Glomerular endothelial cell (primary cell): ENCODE measurements around the gene RNF213. TPM values are rescaled to one million over a fixed set of nuclear protein-coding genes. Genes with fewer than 3 reads are reported as not detected.

Source experiments
- DNase-seq: peaks from one replicate; pipeline ENCODE4 v3.0.0-alpha.2; 2011; ENCODE audit warnings: low read depth, low spot score; ENCODE audit errors: extremely low read depth
- total RNA-seq: library from RNA; depleted of rRNA; stranded (reverse); fragments of >200 nt; gene quantifications from 2 replicates; pipeline ENCODE4 v1.2.3, GENCODE V29; 2015

Gene RNF213
- total RNA-seq, 1 donor from 2014 or later: 209 TPM

DNA sequence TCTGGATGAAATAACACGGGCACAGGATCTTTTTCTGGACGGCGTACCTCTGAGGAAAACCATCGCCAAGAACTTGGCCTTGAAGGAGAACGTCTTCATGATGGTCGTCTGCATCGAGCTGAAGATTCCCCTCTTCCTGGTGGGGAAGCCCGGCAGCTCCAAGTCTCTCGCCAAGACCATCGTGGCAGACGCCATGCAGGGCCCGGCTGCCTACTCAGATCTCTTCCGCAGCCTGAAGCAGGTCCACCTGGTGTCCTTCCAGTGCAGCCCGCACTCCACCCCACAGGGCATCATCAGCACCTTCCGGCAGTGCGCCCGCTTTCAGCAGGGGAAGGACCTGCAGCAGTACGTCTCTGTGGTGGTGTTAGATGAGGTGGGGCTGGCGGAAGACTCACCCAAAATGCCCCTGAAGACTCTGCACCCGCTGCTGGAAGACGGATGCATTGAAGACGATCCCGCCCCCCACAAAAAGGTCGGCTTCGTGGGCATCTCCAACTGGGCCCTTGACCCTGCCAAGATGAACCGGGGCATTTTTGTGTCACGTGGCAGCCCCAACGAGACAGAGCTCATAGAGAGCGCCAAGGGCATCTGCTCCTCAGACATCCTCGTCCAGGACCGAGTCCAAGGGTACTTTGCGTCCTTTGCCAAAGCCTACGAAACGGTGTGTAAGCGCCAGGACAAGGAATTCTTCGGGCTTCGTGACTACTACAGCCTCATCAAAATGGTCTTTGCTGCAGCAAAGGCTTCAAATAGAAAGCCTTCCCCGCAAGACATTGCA, 86.0 kb downstream of the RNF213 start:
- DNase-seq: no peak

GRCh38 chr17:80347536-80347935, 86.9 kb downstream of the RNF213 start:
- no peak for DNase-seq

- DNase-seq: no peak
Observed at GRCh38 chr17:80347948-80348351, 87.3 kb downstream of the RNF213 start.

DNA sequence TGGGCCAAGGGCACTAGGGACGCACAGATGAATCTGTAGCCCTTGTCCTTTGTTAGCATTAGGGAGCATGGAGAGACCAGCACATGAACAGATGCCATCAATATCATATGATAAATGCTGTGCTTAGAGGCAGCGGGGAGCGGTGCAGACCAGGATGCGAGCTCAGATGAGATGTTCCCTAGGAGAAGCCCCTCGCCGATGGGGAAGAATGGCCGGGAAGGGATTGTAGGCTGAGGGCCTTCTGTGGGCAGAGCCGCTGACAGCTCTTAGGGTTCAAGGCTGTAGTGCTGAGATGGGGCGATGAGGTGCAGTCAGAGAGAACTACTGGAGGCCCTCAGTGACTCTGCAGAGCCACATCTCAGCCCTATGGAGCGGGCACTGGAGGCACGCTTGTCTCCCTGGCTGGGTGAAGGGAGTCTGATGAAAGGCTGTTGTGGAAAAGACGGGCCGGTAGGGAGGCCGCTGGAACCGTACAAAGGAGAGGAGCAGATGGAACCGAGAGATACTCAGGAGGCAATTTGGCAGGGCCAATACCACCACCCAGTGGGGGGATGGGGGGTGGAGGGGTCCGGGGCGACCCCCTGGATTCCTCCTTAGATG, 88.0 kb downstream of the RNF213 start:
- DNase-seq: no peak

DNA sequence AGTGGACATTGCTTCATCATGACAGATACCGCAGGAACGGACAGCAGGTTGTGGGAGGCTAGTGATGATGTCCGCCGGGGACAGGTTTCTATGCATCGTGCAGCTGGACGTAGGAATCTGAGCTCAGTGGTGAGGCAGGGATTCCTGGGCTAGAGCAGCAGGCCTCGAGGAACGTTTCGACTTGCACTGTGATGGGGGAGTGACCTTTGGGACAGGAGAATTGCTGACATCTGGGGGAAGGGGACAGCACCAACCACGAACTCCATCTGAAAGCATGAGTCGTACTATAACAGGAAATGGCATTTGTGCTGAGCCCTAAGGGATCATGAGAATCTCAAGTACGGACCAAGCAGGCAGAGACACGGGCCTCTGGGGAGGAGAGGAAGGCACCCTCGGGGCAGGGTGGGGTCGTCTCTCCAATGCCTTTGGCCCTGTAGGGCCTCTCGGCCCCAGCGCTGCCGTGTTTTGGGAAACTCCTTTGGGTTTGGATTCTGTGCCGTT, 88.5 kb downstream of the RNF213 start:
- no peak for DNase-seq

DNA sequence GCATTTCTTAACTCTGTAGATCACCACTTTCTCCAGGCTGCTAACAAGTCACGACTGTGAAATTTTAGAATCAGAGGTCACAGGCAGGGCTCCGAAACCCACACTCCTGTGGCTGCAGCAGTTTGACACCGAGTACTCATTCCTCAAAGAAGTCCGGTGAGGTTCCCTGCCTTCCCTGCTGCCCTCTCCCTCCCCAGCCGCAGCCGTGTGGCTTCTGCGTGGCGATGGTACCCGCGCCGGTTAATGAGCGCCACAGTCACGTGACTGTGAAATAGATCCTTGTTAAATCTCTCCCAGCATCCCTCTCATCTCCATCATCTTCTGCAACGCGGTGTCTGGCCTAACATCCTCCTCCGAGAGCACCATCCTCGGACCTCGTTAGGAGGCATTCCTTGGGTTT, 89.1 kb downstream of the RNF213 start:
- no peak for DNase-seq

- DNase-seq: no peak
Observed at GRCh38 chr17:80352216-80352895, 91.7 kb downstream of the RNF213 start.

DNA sequence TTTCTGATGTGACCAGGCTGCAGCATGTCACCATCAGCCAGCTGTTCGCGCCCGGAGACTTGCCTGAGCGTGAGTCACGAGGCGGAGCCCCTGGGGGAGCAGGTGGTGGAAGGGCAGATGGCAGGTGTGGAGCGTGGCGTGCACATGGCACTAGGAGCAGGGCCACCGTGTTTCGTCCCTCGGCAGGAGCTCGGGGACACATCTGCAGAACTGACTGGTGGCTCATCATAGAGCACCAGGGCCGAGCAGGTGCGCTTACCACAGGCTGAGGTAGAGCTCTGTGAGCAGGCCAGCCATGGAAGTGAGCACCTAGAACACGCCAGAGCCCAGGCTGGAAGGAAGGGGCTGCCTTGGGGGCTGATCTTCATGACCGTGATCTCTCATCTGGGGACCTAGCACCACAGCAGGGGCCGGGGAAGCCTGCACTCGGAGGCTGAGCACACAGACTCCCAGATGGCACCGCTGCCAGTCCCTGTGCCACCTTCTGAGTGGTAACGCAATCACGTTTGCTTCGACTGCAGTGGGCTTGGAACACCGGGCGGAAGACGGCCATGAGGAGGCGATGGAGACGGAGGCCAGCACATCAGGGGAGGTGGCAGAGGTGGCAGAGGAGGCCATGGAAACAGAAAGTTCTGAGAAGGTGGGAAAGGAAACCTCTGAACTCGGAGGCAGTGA, 92.5 kb downstream of the RNF213 start:
- DNase-seq: no peak

DNA sequence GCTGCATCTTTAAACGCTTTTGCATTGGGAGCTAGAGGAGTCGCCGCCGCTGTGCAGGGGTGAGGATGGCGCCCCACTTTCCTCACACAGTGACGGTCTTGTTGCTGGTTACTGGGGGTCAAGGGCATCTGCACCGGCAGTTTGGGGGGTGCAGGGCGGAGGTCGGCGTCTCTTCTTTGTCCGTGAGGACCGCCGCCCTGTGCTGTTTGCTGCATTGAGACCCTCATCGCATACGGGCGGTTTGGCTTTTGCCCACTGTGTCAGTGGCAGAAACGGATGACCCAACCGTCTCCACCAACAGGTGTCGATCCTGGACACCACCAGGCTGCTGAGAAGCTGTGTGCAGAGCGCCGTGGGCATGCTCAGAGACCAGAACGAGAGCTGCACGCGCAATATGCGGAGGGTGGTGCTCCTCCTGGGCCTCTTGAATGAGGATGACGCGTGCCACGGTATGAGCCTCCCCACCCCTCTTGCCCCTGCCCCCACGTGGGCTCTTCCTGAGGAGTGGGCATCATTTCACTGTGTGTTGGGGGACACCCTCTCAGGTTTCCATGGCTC, 93.1 kb downstream of the RNF213 start:
- DNase-seq: no peak

GRCh38 chr17:80354336-80354735, 93.7 kb downstream of the RNF213 start:
- no peak for DNase-seq

- DNase-seq: no peak
Observed at GRCh38 chr17:80356231-80356856, 95.7 kb downstream of the RNF213 start.

- DNase-seq: no peak
Observed at GRCh38 chr17:80358131-80358530, 97.5 kb downstream of the RNF213 start.

DNA sequence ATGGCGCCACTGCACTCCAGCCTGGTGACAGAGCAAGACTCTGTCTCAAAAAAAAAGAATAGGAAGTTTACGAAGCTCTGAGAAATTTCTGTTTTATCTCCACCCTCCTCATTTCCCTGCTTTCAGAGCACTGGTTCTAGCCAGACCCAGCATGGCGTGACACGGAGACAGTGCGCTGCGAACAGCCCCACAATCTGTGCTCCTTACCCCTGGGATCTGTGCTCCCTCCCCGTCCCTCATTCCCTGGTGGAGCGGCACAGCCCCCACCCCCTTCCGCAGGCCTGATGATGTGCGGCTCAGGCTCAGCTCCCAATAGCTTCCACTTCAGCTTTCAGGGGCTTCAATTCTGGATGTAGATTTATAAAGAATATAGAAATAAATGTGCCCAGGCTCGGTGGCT, 98.2 kb downstream of the RNF213 start:
- no peak for DNase-seq

DNA sequence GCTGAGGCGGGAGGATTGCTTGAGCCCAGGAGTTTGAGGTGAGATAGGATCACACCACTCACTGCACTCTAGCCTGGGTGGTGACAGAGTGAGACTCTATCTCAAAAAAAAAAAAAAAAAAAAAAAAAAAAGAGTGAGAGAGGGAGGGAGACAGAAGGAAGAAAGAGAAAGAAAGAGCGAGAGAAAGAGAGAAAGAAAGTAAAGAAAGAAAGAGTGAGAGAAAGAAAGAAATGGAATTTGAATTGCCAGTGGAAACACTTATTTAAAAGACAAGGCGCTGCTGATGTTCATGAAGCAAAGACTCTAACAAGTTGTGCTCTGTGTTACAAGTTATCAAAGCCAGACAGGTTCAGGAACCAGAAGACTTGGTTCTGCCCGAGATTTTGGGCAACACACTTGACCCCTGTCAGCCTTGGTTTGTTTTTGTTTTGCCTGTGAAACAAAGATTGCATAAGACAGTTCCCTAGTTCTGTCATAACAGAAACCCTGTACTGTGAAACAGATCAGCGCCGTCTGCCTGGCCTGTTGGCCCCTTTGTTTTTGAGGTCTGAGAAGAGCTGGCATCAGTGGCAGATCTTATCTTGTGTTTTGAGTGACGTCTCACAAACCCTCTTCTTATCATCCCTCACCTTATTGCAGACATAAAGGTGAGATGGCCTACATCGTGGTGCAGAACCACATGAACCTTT, 98.9 kb downstream of the RNF213 start:
- no peak for DNase-seq

DNA sequence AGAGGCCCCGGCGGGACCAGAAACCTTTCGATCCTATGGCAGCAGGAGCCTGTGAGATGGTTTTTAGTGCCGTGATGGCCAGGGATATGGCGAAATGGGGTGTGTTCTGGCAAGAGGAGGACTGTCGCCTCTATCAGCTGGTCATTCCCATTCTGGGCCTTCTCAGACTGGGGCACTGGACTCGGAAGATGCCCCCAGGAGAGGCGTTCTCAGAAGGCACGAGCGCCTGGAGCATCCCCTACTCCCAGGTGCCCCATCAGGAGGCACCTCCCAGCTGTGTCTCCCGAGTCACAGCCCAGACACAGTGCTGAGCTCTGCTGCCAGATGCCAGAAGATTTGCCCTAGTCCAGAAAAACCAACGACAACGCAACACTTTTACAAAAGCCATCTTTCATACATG, 99.7 kb downstream of the RNF213 start:
- DNase-seq: no peak

GRCh38 chr17:80361495-80362220, 101.0 kb downstream of the RNF213 start:
- DNase-seq: no peak

GRCh38 chr17:80362428-80363119, 101.9 kb downstream of the RNF213 start:
- no peak for DNase-seq

DNA sequence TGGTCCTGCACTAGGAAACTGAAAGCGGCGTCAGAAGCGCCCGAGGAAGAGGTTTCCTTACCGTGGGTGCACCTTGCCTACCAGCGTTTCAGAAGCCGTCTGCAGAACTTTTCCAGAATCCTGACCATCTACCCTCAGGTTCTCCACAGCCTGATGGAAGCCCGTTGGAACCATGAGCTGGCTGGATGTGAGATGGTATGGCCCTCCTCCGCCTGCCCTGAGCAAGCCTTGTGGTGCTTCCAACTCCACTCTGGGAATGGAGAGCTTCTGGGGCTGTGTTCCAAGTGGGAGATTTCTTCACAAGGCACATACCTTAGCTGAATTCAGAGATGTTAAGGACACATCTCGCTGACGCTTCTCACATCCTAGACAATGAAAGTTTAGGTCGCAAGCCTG, 102.5 kb downstream of the RNF213 start:
- no peak for DNase-seq
